ENCODE data around the gene WWC2.
A peak's percentile ranks its signal among the peaks of the same experiment; 100 is the strongest.

WWC2 gene

GRCh38 chr4:183098723-183099536, at the start of gene WWC2:
Gene WWC2 (plus strand): TSS chr4:183099257. CDS start chr4:183099492, 235 bp downstream.
- DNase-seq = peak; percentile 94

- DNase-seq = no peak
Observed at GRCh38 chr4:183053681-183054080, 45.4 kb upstream of the WWC2 start.

- no peak for DNase-seq
Observed at GRCh38 chr4:183057255-183057654, 41.8 kb upstream of the WWC2 start.

GRCh38 chr4:183059797-183060196, 39.3 kb upstream of the WWC2 start:
- DNase-seq = no peak

GRCh38 chr4:183068502-183068901, 30.6 kb upstream of the WWC2 start:
- DNase-seq = no peak

- DNase-seq = no peak
Observed at GRCh38 chr4:183071222-183071621, 27.8 kb upstream of the WWC2 start.

GRCh38 chr4:183072176-183072575, 26.9 kb upstream of the WWC2 start:
- peak; percentile 32 for DNase-seq

GRCh38 chr4:183073838-183074145, 25.3 kb upstream of the WWC2 start:
- DNase-seq = no peak

- DNase-seq = peak; percentile 72
Observed at GRCh38 chr4:183074288-183074990, 24.6 kb upstream of the WWC2 start.

- DNase-seq = no peak
Observed at GRCh38 chr4:183078634-183079033, 20.4 kb upstream of the WWC2 start.

GRCh38 chr4:183080372-183081115, 18.5 kb upstream of the WWC2 start:
- DNase-seq = no peak

- DNase-seq = no peak
Observed at GRCh38 chr4:183081116-183081469, 18.0 kb upstream of the WWC2 start.

- DNase-seq = no peak
Observed at GRCh38 chr4:183082053-183082452, 17.0 kb upstream of the WWC2 start.

GRCh38 chr4:183094393-183095198, 4.5 kb upstream of the WWC2 start:
- no peak for DNase-seq

GRCh38 chr4:183095199-183095512, 3.9 kb upstream of the WWC2 start:
- DNase-seq = no peak

- DNase-seq = no peak
Observed at GRCh38 chr4:183096276-183096965, 2.6 kb upstream of the WWC2 start.

GRCh38 chr4:183097231-183098018, 1.6 kb upstream of the WWC2 start:
- no peak for DNase-seq

GRCh38 chr4:183098019-183098722, 886 bp upstream of the WWC2 start:
- DNase-seq = peak; percentile 34

- DNase-seq = no peak
Observed at GRCh38 chr4:183099537-183100297, 660 bp downstream of the WWC2 start.

GRCh38 chr4:183100298-183100599, 1.2 kb downstream of the WWC2 start:
- DNase-seq = no peak
